ENCODE results near the gene DLG2.

Gene DLG2

GRCh38 chr11:84024266-84024665 lies 1602.9 kb downstream of the DLG2 start:
- no peak for DNase-seq

GRCh38 chr11:84022695-84023094 lies 1604.4 kb downstream of the DLG2 start:
- no peak for DNase-seq

- no peak for DNase-seq
Observed at GRCh38 chr11:84022201-84022600, 1604.9 kb downstream of the DLG2 start.

GRCh38 chr11:84021291-84021690 lies 1605.9 kb downstream of the DLG2 start:
- DNase-seq = no peak

GRCh38 chr11:84019571-84020194 lies 1607.5 kb downstream of the DLG2 start:
- DNase-seq = no peak

DNA sequence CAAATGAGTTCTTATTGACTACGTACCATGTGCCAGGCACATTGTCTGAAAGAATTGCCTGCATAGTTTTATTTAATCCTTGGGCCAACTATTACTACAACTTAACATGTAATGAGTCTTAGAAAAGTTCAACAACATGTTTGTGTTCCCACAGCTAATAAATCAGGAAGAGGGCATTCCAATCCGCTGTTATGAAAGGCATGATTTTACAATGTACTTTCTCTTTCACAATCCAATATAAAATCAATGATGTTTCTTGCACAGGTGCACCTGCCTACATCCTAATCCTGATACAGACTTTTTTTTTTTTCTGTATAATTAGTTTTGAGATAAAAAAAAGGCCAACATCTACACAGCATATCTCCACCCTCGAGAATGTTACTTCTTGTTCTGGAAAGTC lies 1612.6 kb downstream of the DLG2 start:
- DNase-seq = no peak

GRCh38 chr11:84012171-84012826 lies 1614.8 kb downstream of the DLG2 start:
- DNase-seq = no peak

DNA sequence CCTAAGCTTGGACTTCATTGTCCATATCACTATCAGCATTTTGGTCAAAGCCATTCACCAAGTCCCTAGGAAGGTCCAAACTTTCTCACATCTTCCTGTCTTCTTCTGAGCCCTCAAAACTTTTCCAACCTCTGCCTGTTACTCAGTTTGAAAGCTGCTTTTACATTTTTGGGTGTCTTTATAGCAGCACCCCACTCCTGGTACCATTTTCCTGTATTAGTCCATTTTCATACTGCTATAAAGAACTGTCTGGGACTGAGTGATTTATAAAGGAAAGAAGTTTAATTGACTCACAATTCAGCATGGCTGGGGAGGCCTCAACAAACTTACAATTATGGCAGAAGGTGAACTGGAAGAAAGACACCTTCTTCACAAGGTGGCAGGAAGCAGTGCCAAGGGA lies 1624.0 kb downstream of the DLG2 start:
- no peak for DNase-seq

- DNase-seq = no peak
Observed at GRCh38 chr11:83998921-83999320, 1628.2 kb downstream of the DLG2 start.

- no peak for DNase-seq
Observed at GRCh38 chr11:83990160-83990733, 1636.9 kb downstream of the DLG2 start.

DNA sequence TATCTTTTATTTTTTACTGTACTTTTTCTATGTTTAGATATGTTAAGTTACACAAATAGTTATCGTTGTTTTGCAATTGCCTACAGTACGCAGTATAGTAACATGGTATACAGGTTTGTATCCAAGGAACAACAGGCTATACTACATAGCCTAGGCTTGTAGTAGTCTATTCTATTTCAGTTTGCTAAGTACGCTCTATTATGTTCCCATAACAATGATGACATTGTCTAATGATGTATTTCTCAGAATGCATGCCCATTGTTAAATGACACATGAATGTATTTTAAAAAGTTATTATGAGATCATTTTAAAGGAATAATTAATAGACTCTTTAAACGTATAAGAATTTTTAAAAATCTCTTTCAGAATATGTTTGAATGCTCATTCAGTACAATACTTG lies 1644.3 kb downstream of the DLG2 start:
- DNase-seq = no peak

DNA sequence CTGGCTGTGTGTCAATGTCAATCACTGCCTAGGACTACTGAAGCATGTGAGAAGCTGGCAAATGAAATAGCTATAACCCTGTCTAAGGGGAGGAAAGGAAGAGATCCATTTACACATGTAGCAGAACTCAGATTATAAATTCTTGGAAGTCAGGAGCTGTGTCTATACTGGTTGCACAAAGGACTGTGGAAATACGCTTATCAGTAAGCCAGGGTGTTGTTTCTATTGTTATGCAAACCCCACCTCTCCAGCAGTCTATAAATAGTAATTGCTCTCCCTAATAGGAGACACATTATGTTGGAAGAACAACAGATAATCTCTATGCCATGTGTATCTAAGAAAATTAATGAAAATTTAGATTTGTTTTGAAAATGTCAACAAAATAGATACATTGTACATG lies 1647.6 kb downstream of the DLG2 start:
- DNase-seq = no peak

DNA sequence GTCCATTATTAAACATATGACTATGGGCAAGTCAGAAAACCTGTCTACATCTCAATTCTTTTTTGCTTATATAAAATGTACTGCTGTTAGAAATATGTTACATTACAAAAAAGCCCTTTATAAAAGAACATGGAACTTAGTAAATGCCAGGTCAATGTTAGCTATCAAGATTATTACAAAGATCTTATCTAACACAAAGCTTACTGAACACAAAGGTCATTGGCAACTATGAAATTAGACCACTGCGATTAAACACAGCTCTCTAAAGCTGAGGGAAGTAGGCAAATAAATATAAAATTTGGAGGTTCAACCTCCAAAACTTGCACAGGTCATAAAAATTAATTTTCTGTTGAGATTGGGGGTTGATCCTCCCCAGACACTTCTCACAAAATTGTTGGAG lies 1648.2 kb downstream of the DLG2 start:
- DNase-seq = no peak

- no peak for DNase-seq
Observed at GRCh38 chr11:83976086-83976485, 1651.1 kb downstream of the DLG2 start.

DNA sequence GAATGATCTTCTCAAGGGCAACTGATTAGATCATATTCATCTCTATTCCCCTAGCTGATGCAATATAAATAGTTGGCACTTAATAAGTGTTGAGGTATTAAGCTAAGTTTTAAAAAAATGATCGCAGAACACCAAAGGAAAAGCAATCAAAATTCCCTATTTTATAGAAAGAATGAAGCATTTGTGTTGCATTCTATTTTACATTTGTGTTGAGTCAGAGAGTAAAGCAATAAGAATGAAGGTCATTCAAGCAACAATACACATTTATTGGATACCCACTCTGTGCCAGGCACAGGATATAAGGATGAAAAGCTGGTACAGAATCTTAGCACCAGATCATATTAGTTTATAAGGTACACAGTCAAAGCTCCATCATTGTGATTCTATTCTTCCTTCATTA lies 1654.6 kb downstream of the DLG2 start:
- DNase-seq = no peak

GRCh38 chr11:83971063-83971462 lies 1656.1 kb downstream of the DLG2 start:
- DNase-seq = no peak

GRCh38 chr11:83970061-83970671 lies 1657.0 kb downstream of the DLG2 start:
- DNase-seq = no peak

- no peak for DNase-seq
Observed at GRCh38 chr11:83957038-83957900, 1669.9 kb downstream of the DLG2 start.

- no peak for DNase-seq
Observed at GRCh38 chr11:83956119-83956697, 1670.9 kb downstream of the DLG2 start.

- no peak for DNase-seq
Observed at GRCh38 chr11:83954780-83955179, 1672.4 kb downstream of the DLG2 start.

DNA sequence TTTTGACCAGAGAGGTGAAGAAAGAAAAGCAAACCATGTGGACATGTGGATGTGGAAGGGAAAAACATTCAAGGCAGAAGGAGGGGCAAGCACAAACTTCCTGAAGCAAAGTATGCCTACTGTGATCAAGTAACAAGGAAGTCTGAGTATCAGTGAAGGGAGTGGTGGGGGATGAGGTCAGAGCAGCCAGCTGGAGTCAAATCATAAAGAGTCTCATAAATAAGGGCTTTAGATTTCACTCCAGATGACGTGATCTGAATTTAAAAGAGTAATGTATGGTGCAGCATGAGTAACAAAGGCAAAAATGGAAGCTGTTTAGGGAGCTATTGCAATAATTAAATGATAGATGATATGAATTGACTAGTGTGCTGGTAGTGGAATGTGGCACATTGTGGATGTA lies 1675.6 kb downstream of the DLG2 start:
- no peak for DNase-seq

- no peak for DNase-seq
Observed at GRCh38 chr11:83948200-83948599, 1678.9 kb downstream of the DLG2 start.

DNA sequence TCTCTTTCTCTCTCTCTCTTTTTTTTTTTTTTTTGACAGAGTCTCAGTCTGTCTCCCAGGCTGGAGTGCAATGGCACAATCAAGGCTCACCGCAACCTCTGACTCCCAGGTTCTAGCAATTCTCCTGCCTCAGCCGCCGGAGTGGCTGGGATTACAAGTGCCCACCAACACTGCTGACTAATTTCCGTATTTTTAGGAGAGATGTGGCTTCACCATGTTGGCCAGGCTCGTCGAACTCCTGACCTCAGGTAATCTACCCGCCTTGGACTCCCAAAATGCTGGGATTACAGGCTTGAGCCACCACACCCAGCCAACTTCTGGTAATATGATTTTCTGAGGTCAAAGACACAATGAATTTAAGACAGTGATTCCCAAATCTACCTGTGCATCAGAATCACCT lies 1681.2 kb downstream of the DLG2 start:
- DNase-seq = no peak

Data from NCI-H2107 (cell line).